Stimulated activated CD4-positive, alpha-beta T cell treated with anti-CD3 and anti-CD28 coated beads, TNF-alpha, amount 100 ng/mL, for 4 hours (primary cell): ENCODE measurements around the gene BAZ2B.

ENCODE experiments used
- DNase-seq, 3 experiments: peaks; one replicate each; pipeline ENCODE4 v3.0.0-alpha.2; 2020; ENCODE audit warnings: low read depth in 3 of 3

Gene BAZ2B

DNA sequence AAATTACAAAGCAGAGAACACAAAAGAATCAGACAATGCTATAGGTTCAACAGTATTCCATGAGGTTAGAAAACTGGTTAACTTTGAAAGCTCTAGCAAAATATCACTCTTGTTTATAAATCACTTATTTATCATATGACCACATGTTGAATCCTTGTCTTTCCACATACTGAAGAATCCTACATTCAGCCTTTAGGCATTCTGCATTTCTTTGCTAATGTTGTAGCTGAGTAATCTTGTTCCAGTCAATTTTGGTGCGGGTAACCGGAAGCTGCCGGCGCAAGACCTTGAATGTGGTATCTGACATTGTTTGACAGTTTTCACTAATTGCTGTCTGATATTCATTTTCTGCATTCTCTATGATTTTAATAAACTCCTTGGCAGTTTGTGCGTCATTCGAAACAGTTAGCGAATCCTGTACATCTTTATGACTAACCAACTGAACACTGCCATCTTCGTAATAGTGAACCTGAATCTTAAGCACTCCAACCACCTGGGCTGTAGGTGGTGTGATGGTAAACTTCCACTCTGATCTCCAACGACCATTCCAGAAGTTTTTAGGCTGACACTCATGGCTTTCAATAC, 154.1 kb downstream of the BAZ2B start:
- no peak for DNase-seq

DNA sequence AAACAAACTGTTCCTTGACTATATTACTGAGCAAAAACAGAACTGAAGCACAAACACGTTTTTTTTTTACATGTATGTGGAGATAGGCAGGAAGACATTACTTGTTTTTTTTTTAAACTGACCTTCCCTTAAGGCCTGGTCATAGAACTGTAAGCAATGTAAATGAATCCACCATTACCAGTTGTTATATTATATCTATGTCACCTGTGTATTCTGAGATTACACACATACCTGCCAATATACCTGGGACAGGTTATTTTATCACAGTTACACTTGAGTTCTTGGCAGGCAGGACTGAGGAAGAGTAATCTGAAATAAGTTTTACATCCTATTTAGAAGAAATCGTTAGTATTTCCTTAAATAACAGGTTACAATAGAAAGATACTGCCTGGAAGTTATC, 155.3 kb downstream of the BAZ2B start:
- DNase-seq = no peak

- DNase-seq = no peak
These were observed 156.1 kb downstream of the BAZ2B start for GRCh38 chr2:159460227-159460626.

- DNase-seq = no peak
These were observed 157.1 kb downstream of the BAZ2B start for GRCh38 chr2:159459279-159459678.

DNA sequence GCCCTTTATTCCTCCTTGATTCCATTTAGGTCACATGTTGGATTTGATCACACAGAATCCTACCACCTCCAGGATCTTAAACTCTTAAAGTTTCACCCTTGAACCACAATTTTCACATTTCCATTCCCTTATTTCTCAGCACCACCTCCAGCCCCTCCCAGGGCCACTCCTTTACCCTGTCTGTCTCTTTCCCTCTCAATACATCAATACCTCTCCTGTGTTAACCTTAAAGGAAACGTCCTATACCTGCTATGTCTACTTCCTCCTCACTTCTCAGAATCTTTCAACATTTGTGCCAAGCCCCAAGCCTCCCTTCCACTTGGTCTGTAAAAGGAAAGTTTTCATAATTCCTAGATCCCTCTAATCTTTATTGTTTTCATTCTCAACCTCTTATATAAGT, 158.8 kb downstream of the BAZ2B start:
- no peak for DNase-seq

DNA sequence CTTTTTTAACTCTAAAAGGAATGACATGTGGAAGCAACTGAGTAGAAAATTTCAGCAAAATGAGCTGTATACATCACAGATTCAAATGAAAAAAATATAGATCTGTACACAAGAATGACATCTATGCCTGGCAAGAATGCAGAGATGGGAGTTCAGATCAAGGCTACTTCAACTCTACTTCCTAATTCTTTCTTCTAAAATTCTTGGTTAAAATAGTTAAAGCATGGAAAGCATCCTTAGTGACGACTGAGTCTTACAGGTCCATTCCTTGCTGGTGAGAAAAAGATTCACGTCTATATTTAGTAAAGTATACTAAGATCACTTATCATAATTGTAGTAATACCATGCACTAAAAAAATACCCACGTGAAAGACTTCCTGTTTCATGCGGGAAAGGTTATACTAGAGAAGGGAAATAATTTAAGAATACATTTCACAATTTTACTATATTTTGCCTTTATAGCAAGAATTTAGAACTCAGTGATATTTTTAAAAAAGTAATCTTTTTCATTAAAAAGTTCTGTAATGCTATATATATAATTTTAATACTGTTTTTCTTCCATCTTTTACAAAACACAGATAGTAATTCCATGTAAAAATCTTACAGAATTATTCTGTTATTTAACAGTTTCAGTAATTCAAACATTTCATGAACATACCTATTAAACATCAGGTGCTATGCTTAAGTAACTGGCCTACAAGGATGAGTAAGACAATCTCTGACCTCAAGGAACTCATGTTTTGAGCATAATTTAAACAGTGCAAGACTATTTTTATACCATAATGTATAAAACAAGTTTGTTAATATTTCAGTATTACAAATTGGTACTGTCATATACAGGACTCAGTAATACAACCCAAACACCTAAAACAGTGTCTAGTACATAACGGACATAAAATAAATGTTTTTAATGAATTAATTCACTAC, 159.6 kb downstream of the BAZ2B start:
- DNase-seq = no peak

DNA sequence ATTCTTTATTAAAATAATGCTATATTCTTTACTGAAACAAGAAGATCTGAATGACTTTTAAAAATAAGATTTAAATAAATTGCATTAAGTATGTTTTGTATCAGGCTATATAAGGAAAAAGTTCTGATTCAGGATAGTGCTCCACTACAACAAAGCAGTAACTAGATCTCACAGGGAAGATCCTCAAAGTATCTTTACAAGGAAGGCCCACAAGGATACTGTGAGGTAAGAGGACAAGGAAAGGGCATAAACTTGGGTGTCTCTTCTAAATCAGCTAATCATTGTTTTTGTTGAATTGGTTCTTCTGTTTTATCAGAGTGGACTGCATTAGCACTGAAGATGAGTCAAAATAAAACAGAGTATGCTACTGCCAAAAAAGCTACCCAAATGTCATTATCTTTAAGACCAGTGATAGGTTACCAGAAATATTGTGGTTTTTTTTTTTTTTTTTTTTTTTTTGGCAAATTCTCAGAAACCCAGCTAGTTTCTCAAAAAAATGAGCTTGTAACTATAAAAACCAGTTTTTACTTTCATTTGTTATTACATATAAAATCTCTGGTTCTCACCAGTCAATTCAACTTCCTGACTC, 160.9 kb downstream of the BAZ2B start:
- no peak for DNase-seq

DNA sequence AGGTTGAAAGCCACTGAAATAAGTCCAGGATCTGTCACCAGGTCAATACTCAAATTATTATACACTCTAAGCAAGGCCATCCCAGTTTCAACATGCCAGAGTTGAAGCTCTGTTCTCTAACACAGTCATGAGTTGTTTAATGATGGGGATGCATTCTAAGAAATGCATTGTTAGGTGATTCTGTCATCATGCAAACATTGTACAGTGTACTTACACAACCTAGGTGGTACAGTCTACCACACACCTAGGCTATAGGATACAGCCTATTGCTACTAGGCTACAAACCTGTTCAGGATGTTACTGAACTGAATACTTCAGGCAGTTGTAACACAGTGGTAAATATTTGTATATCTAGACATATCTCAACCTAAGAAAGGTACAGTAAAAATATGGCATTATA, 162.2 kb downstream of the BAZ2B start:
- no peak for DNase-seq

GRCh38 chr2:159450180-159450579, 166.2 kb downstream of the BAZ2B start:
- DNase-seq = no peak

DNA sequence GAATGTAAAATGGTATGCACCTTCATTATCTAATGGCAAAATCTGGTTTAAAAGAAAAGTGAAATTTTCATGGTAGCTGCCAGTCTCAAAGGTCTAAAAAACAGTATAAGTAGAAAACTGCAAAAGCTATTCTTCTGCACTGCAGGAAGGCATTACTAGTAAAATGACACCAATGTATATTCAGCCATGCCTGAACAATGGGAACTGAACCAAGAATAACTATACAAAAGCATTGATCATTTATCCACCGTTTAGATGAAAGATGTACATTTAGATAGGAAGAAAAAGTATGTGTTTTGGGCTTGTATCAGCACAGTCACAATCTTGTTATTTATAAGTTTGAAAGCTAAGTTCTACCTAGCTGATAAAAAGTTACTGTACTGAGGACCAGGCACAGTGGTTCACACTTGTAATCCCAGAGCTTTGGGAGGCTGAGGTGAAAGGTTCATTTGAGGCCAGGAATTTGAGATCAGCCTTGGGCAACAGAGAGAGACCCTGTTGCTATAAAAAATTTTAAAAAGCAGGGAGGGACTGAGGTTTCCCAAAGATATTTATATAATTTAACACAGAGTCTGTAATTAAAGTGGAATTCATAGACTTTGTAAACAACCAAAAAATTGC, 166.7 kb downstream of the BAZ2B start:
- DNase-seq = no peak

DNA sequence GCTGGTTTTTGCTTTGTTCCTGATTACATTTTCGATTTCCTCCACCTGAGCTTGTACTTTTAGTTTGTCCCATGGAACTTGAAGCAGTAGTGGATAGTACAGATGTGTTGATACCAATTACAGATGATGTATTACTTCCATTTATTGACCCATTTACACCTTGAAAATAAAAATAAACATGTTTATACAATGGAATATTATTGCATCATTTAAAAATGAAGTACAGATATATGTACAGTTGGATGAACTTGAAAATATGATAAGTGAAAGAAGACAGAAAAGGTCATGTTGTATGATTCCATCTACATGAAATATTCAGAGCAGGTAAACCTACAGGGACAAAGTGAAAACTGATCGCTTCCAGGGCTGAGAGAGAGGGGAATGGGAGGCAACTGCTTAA, 169.5 kb downstream of the BAZ2B start:
- no peak for DNase-seq

DNA sequence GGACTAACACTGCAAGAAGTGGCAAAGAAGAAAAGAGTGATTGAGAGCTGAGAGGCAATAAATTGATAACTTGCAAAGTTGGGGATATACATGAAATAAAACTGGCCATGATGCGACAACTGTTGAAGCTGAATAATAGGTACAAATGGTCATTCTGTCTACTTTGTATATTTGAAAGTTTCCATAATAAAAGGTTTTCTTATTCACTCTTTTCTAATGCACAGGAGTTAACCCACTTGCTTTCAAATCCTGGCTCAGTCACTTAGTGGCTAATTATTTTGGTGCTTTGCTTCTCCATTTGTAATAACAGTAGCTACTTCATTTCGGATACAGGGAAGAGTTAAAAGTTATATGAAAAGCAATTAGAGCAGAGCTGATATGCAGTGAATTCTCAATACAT, 170.1 kb downstream of the BAZ2B start:
- no peak for DNase-seq

GRCh38 chr2:159445307-159445706, 171.0 kb downstream of the BAZ2B start:
- DNase-seq = no peak

DNA sequence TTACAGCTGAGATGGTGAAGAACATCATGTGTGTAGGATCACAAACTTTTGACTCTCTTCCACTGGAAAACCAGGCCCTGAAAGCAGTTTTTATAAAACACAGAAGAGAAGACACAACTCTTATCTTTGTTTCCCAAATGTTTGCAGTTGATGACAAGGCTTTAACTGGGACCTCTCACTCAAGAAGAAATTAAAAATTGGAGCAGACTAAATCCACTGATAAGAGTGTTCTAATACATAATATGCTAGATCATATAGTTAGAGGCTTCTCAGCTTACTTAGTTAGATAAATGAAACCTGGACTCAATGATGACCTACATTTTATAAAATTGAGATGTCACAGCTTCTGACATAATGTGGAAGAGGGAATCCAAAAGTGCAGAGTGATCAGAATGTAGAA, 171.6 kb downstream of the BAZ2B start:
- DNase-seq = no peak

GRCh38 chr2:159442159-159442852, 174.0 kb downstream of the BAZ2B start:
- DNase-seq = no peak

GRCh38 chr2:159441182-159441581, 175.2 kb downstream of the BAZ2B start:
- no peak for DNase-seq

DNA sequence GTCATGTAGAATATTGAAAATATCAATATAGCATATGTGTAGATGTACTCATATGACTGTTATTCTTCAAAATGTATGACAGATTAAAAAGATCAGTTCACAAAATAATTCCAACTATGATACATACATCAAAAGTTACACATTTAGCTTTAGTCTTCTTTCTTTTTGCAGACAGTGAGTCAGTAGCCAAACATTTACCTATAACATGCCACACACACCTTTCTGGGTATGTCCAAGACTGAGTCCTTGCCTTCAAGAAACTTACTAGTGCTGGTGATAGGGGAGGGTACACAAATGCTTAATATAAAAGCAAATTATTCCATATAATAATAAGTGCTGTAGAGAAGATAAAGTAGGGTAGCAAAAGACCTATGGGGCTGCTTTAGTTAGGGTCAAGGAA, 176.9 kb downstream of the BAZ2B start:
- DNase-seq = no peak

GRCh38 chr2:159438720-159439353, 177.5 kb downstream of the BAZ2B start:
- no peak for DNase-seq

DNA sequence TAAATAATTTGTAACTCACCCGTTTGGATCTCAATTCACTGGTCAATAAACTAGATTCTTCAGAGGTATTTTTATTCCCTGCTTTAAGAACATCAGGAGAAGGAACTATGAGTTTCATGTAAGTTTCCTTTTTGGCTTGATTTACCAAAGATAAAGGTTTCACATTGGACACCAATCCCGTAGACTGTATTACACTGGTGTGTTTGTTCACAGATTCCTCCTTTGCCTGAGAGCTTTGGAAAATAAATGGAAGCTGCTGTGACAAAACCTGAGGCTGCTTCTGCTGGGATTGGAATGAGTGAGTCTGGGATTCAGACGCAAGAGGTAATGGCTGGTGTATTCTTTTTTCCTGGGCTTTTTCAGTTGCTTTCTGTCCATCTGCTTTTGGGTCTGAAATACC, 178.1 kb downstream of the BAZ2B start:
- no peak for DNase-seq

GRCh38 chr2:159432610-159433009, 183.7 kb downstream of the BAZ2B start:
- no peak for DNase-seq

- DNase-seq = no peak
These were observed 189.3 kb downstream of the BAZ2B start for GRCh38 chr2:159427048-159427447.

- DNase-seq = no peak
These were observed 196.9 kb downstream of the BAZ2B start for GRCh38 chr2:159419403-159419802.
